GM13976 (cell line): Measurements from ENCODE around the gene GGTLC1.

Source experiments
- DNase-seq: peaks from one replicate; pipeline ENCODE4 v3.0.0; 2012; ENCODE audit warnings: low spot score
- CTCF ChIP-seq: IDR thresholded peaks from 2 replicates; pipeline ENCODE4 v1.5.1; 2012; ENCODE audit warnings: borderline replicate concordance, mild to moderate bottlenecking; ENCODE audit not compliant: insufficient read depth; ENCODE audit errors: extremely low read depth, missing control alignments, control extremely low read depth
- in situ Hi-C: fragments of 300-500 bp; cut with MboI; formaldehyde crosslinking; loops from one replicate; pipeline ENCODE4 v1.12.0; 2022; ENCODE audit warnings: low sequenced_read_pairs, mixed read lengths, inconsistent platforms; ENCODE audit not compliant: unreplicated experiment

GGTLC1 gene

GRCh38 chr20:23988561-23988960 is at the start of gene GGTLC1:
GGTLC1 (minus strand) TSS chr20:23988779; CDS start chr20:23986611, 2,168 bp downstream.
- in situ Hi-C loops, result no loop called here
- no peak for TF ChIP-seq CTCF
- DNase-seq, result no peak

GRCh38 chr20:24034820-24035219 is 46.2 kb upstream of the GGTLC1 start:
- in situ Hi-C loops, result no loop called here
- no peak for TF ChIP-seq CTCF
- no peak for DNase-seq

- in situ Hi-C loops, result no loop called here
- TF ChIP-seq CTCF, result no peak
- DNase-seq, result no peak
Observed at GRCh38 chr20:24033565-24033964, 45.0 kb upstream of the GGTLC1 start.

- TF ChIP-seq CTCF, result no peak
- in situ Hi-C loops, result no loop called here
Observed at GRCh38 chr20:24033151-24033550, 44.6 kb upstream of the GGTLC1 start.

GRCh38 chr20:24032400-24032898 is 43.9 kb upstream of the GGTLC1 start:
- no peak for TF ChIP-seq CTCF
- in situ Hi-C loops, result no loop called here

More at GRCh38 chr20:24033151-24033550, 44.6 kb upstream of the GGTLC1 start:
- DNase-seq, result no peak

GRCh38 chr20:24027229-24027628 is 38.6 kb upstream of the GGTLC1 start:
- TF ChIP-seq CTCF, result no peak
- in situ Hi-C loops, result no loop called here
- DNase-seq, result no peak

More at GRCh38 chr20:24032400-24032898, 43.9 kb upstream of the GGTLC1 start:
- DNase-seq, result no peak
